A673 (cell line): ENCODE data around the gene MSH2.

Experiments used
- CTCF ChIP-seq: fragments of 300-800, 200-600 bp; sonication (generic); conservative IDR thresholded peaks from 2 replicates; pipeline ENCODE4 v1.5.1; 2017; ENCODE audit warnings: low read depth, mild to moderate bottlenecking, antibody characterized with exemption, low read length, moderate library complexity, mixed read lengths
- EZH2 ChIP-seq: fragments of 200-600 bp; sonication (generic); IDR thresholded peaks from 2 replicates; pipeline ENCODE4 v1.6.1; 2017; ENCODE audit warnings: borderline replicate concordance, low read depth, mild to moderate bottlenecking, mixed read lengths, antibody characterized with exemption, low read length; ENCODE audit not compliant: poor library complexity, severe bottlenecking

- TF ChIP-seq CTCF, result no peak
- TF ChIP-seq EZH2, result no peak
Measured at GRCh38 chr2:47422016-47422415, 19.1 kb downstream of the MSH2 start.
